ENCODE data around the gene SAMD10.

- TF ChIP-seq CTCF (conservative IDR thresholded peaks at IDR 0.05), result no peak
- no peak for TF ChIP-seq ZFX (IDR thresholded peaks at IDR 0.05)
Observed at GRCh38 chr20:63952769-63953168, 26.7 kb downstream of the SAMD10 start.
